K562 (cell line): ENCODE data around the gene WWTR1. TPM values are rescaled to one million over a fixed set of nuclear protein-coding genes. Genes with fewer than 3 reads are reported as not detected.

Source experiments
- ATAC-seq: fragments of 200-7000 bp; cut with Tn5 transposase; 3 replicates; pipeline ENCODE4 v1.9.1; 2020; ENCODE audit warnings: moderate library complexity
- BruUV-seq: library from RNA; stranded (reverse); fragments of 400-500 nt; replicated peaks from 2 replicates; lab custom pipeline; 2021; lab: Mats Ljungman, UMichigan
- CTCF ChIA-PET: fragments of 300-600 bp; formaldehyde crosslinking; extraction: SDS; loops from one replicate; lab custom pipeline; 2021; ENCODE audit warnings: low intra/inter-chr PET ratio; lab: Yijun Ruan, JAX
- POLR2A ChIA-PET: fragments of 300-600, 350-650 bp; sonication (Branson Sonifier 250); formaldehyde crosslinking; extraction: SDS; loops from one replicate; lab custom pipeline; 2021; ENCODE audit warnings: antibody characterized with exemption, inconsistent platforms; lab: Yijun Ruan, JAX
- DNase-seq, 4 experiments: peaks; one replicate each; pipeline versions ENCODE4 v3.0.0 to v3.0.0-alpha.2; 2011 to 2018; ENCODE audit warnings: low spot score in 3 of 4, mixed read lengths in 3 of 4; ENCODE audit errors: extremely low read depth in 1 of 4
- FAIRE-seq: peaks from 2 replicates; lab custom pipeline; 2011; peaks lifted over from hg19 to GRCh38; lab: Jason Lieb, UNC
- H2AFZ ChIP-seq: 2 replicates; pipeline ENCODE4 v1.6.0; 2011; ENCODE audit warnings: low read depth, low read length, control low read depth, inconsistent platforms
- H3K27ac ChIP-seq: fragments of 200-600 bp; 3 replicates; pipeline ENCODE4 v1.8.0; 2011; ENCODE audit warnings: low read depth, mild to moderate bottlenecking, control low read depth, inconsistent platforms, low read length, moderate library complexity, mixed read lengths; ENCODE audit errors: extremely low read depth
- H3K27me3 ChIP-seq, 2 experiments: fragments of 300-600 bp in 1 of 2; 2 replicates in 1 of 2; 3 replicates in 1 of 2; pipeline versions ENCODE4 v1.6.0 to v1.8.0; 2011; ENCODE audit warnings: inconsistent platforms in 2 of 2, low read length in 2 of 2, mild to moderate bottlenecking in 1 of 2, mixed read lengths in 1 of 2, moderate library complexity in 1 of 2; ENCODE audit not compliant: control insufficient read depth in 2 of 2, insufficient read depth in 2 of 2
- H3K36me3 ChIP-seq: fragments of 300-600 bp; 3 replicates; pipeline ENCODE4 v1.8.0; 2011; ENCODE audit warnings: mild to moderate bottlenecking, low read length, inconsistent platforms; ENCODE audit not compliant: control insufficient read depth, insufficient read depth
- H3K4me1 ChIP-seq, 2 experiments: fragments of 200-600 bp in 1 of 2; replicated peaks in 1 of 2; 2 replicates in 1 of 2; 3 replicates in 1 of 2; pipeline versions ENCODE4 v1.5.1 to v1.8.0; 2011; ENCODE audit warnings: inconsistent platforms in 2 of 2, low read length in 2 of 2, mild to moderate bottlenecking in 1 of 2, mixed read lengths in 1 of 2, moderate library complexity in 1 of 2; ENCODE audit not compliant: control insufficient read depth in 2 of 2, insufficient read depth in 2 of 2
- H3K4me2 ChIP-seq: 2 replicates; pipeline ENCODE4 v1.6.1; 2011; ENCODE audit warnings: low read length, control low read depth, inconsistent platforms, mixed read lengths; ENCODE audit not compliant: insufficient read depth
- H3K4me3 ChIP-seq: fragments of 200-600 bp; sonication (generic), shearing (Covaris generic); 2 replicates; pipeline ENCODE4 v1.5.1; 2016; ENCODE audit warnings: control low read depth, inconsistent platforms
- H3K79me2 ChIP-seq: fragments of 200-600 bp; 3 replicates; pipeline ENCODE4 v1.8.0; 2011; ENCODE audit warnings: low read length, inconsistent platforms; ENCODE audit not compliant: control insufficient read depth, insufficient read depth
- H3K9ac ChIP-seq, 2 experiments: 2 replicates each; pipeline versions ENCODE4 v1.6.0 to v1.6.1; 2011; ENCODE audit warnings: low read depth in 2 of 2, low read length in 2 of 2, control low read depth in 1 of 2, inconsistent platforms in 1 of 2, mild to moderate bottlenecking in 1 of 2, mixed read lengths in 1 of 2; ENCODE audit not compliant: insufficient read depth in 1 of 2
- H3K9me1 ChIP-seq: one replicate; pipeline ENCODE4 v1.6.0; 2011; ENCODE audit warnings: inconsistent platforms, mild to moderate bottlenecking, low read length, moderate library complexity; ENCODE audit not compliant: control insufficient read depth, insufficient read depth
- H3K9me3 ChIP-seq: replicated peaks from 2 replicates; pipeline ENCODE4 v1.5.1; 2011; ENCODE audit warnings: low read depth, low read length, inconsistent platforms; ENCODE audit not compliant: control insufficient read depth, insufficient read depth
- H4K20me1 ChIP-seq: replicated peaks from 2 replicates; pipeline ENCODE4 v1.6.1; 2011; ENCODE audit warnings: low read length, inconsistent platforms, mixed read lengths; ENCODE audit not compliant: control insufficient read depth, insufficient read depth
- ARHGAP35 ChIP-seq: fragments of 450-650 bp; IDR thresholded peaks from 2 replicates; pipeline ENCODE4 v1.6.1; 2018; ENCODE audit not compliant: partially characterized antibody
- HINFP ChIP-seq: fragments of 450-650 bp; conservative IDR thresholded peaks from 2 replicates; pipeline ENCODE4 v1.6.1; 2016; ENCODE audit warnings: missing genetic modification characterization, low read depth, mild to moderate bottlenecking, control low read depth, missing compliant biosample characterization
- JUND ChIP-seq, 2 experiments: IDR thresholded peaks; 2 replicates in 1 of 2; 3 replicates in 1 of 2; pipeline ENCODE4 v1.6.1; 2011; ENCODE audit warnings: borderline replicate concordance in 2 of 2, low read depth in 2 of 2, low read length in 2 of 2, improper control_type of control experiment in 1 of 2, missing biosample characterization in 1 of 2, missing genetic modification characterization in 1 of 2, missing genetic modification reagents in 1 of 2
- POLR2AphosphoS2 ChIP-seq: IDR thresholded peaks from 2 replicates; pipeline ENCODE4 v1.6.1; 2012; ENCODE audit warnings: low read length, improper control_type of control experiment
- PPARD ChIP-seq: fragments of 250-450 bp; sonication (Bioruptor Pico); IDR thresholded peaks from 2 replicates; pipeline ENCODE4 v1.8.0; 2022; ENCODE audit warnings: inconsistent platforms, mild to moderate bottlenecking, moderate library complexity
- WGBS: fragments of 100-300 bp; shearing (Covaris generic); methylation state at CpG from one replicate; pipeline ENCODE4 v1.1.6; 2016; ENCODE audit warnings: low coverage, mixed read lengths; ENCODE audit not compliant: insufficient coverage; ENCODE audit errors: missing lambda C conversion rate; 5-methylcytosine and 5-hydroxymethylcytosine counted together
- in situ Hi-C: fragments of 300-500 bp; cut with MboI; formaldehyde crosslinking; loops from 4 replicates; pipeline ENCODE4 v1.15.0; 2018; ENCODE audit warnings: inconsistent platforms, mixed read lengths
- intact Hi-C: fragments of 100-400 bp; cut with micrococcal nuclease; formaldehyde crosslinking; loops from 2 replicates; pipeline ENCODE4 v1.14.2; 2022
- polyA plus RNA-seq, 8 experiments: library from polyadenylated mRNA; depleted of rRNA in 4 of 8; stranded (reverse) in 5 of 8; unstranded in 3 of 8; fragments of >200 nt; fragmentation: Nextera tagmentation in 2 of 8; fragmentation: Illumina TruSeq in 1 of 8; extraction: Ambion mirVana in 2 of 8; extraction: Trizol in 1 of 8; gene quantifications; 2 replicates each; pipeline versions ENCODE4 v1.2.1 to v1.2.3, GENCODE V29; 2011 to 2014; ENCODE audit warnings: inconsistent platforms in 1 of 8, missing spikeins in 1 of 8
- total RNA-seq, 7 experiments: library from RNA; depleted of rRNA in 6 of 7; stranded (reverse); fragments of >200 nt in 6 of 7; fragmentation: Illumina TruSeq in 2 of 7; extraction: Trizol in 2 of 7; gene quantifications; 2 replicates each; pipeline versions ENCODE4 v1.2.1 to v1.2.3, GENCODE V29; 2011 to 2021; ENCODE audit warnings: low replicate concordance in 1 of 7

Gene WWTR1
- total and polyA plus RNA-seq, 9 of the 15 experiments (the other 6 are each of a cell fraction or from before 2014, with no cell fraction given): 0.04 to 1.5 (median 0.60) TPM

GRCh38 chr3:149541091-149541491 is 116.7 kb downstream of the WWTR1 start:
- TF ChIP-seq ARHGAP35 (no peak), PPARD (CRISPR knock-in tag) (no peak), JUND (IDR thresholded peaks at IDR 0.05; ENCODE audit: borderline replicate concordance, low read depth, low read length) (no peak), JUND (tag; IDR thresholded peaks at IDR 0.05; ENCODE audit: borderline replicate concordance, low read depth, low read length) (no peak), HINFP (no peak), POLR2AphosphoS2 (no peak)
- ChIA-PET CTCF (no interaction called here), POLR2A (no interaction called here)
- 0% methylated on average over 3 of the region's 3 CpGs for WGBS
- H3K9me3 ChIP-seq: no peaks in the 10 kb centered on the region
- peaks cover 0 to 4% of the 10 kb centered on the region in 2 experiments; a peak in 2 of 5 replicates for H3K4me1 ChIP-seq
- H3K27ac ChIP-seq: no peak overlapping the region
- H3K4me3 ChIP-seq: no peak overlapping the region
- no peak overlapping the region for H3K9ac ChIP-seq
- intact Hi-C loops: no loop called here
- no peaks in the 10 kb centered on the region for H4K20me1 ChIP-seq
- in situ Hi-C loops: no loop called here
- no peaks in the 10 kb centered on the region for H3K36me3 ChIP-seq
- no peaks in the 10 kb centered on the region for H3K79me2 ChIP-seq
- no TSS peak for BruUV-seq
- H2AFZ ChIP-seq: no peak overlapping the region
- peaks cover 10 to 15% of the 10 kb centered on the region in 2 experiments; a peak in 4 of 5 replicates for H3K27me3 ChIP-seq
- FAIRE-seq (no peak), DNase-seq (no peak), ATAC-seq (no peak)
- H3K9me1 ChIP-seq: no peaks in the 10 kb centered on the region
- no peak overlapping the region for H3K4me2 ChIP-seq
